Vagina (tissue), 2 donors: Measurements from ENCODE around the gene UNC80. TPM values are rescaled to one million over a fixed set of nuclear protein-coding genes. Genes with fewer than 3 reads are reported as not detected.

Experiments
- DNase-seq, 2 donors: peaks; one replicate each; pipeline ENCODE4 v3.0.0-alpha.2; 2017; ENCODE audit errors: extremely low spot score in 2 of 2
- H3K27ac ChIP-seq: fragments of 200-600 bp; sonication (generic); one replicate; pipeline ENCODE4 v1.5.1; 2019
- H3K27me3 ChIP-seq: fragments of 200-600 bp; sonication (generic); one replicate; pipeline ENCODE4 v1.5.1; 2019
- H3K36me3 ChIP-seq, 2 donors: fragments of 200-600 bp; sonication (generic); one replicate each; pipeline ENCODE4 v1.5.1; 2017 to 2019
- H3K4me1 ChIP-seq: fragments of 200-600 bp; sonication (generic); one replicate; pipeline ENCODE4 v1.5.1; 2019
- H3K4me3 ChIP-seq, 2 donors: fragments of 200-600 bp; sonication (generic); 1 replicate in 1 of 2; 2 replicates in 1 of 2; pipeline ENCODE4 v1.5.1; 2016 to 2019
- H3K9me3 ChIP-seq: fragments of 200-600 bp; sonication (generic); one replicate; pipeline ENCODE4 v1.5.1; 2019
- CTCF ChIP-seq, 3 experiments: fragments of 450-650 bp in 2 of 3; fragments of 200-600 bp in 1 of 3; sonication (generic) in 1 of 3; IDR thresholded peaks; one replicate each; pipeline ENCODE4 v1.5.1; 2017 to 2019; ENCODE audit warnings: antibody characterized with exemption in 3 of 3, mild to moderate bottlenecking in 2 of 3, moderate library complexity in 2 of 3
- POLR2A ChIP-seq, 2 donors: fragments of 450-650 bp; IDR thresholded peaks; one replicate each; pipeline ENCODE4 v1.6.1; 2017; ENCODE audit warnings: antibody characterized with exemption in 2 of 2, mild to moderate bottlenecking in 2 of 2, moderate library complexity in 2 of 2
- POLR2AphosphoS5 ChIP-seq, 2 donors: sonication (generic); formaldehyde crosslinking; IDR thresholded peaks; one replicate each; pipeline ENCODE4 v1.9.0; 2017; ENCODE audit warnings: antibody characterized with exemption in 2 of 2, mild to moderate bottlenecking in 2 of 2, low read depth in 1 of 2; ENCODE audit not compliant: insufficient read depth in 1 of 2
- intact Hi-C: fragments of 100-400 bp; cut with DNase I; formaldehyde crosslinking; loops from one replicate; pipeline ENCODE4 v1.15.1; 2023
- small RNA-seq: library from RNA; depleted of rRNA; stranded (forward); fragments of <200 nt; gene quantifications from one replicate; pipeline ENCODE3, GENCODE V24; 2016
- total RNA-seq: library from RNA; depleted of rRNA; stranded (reverse); fragments of >200 nt; gene quantifications from one replicate; pipeline ENCODE4 v1.2.3, GENCODE V29; 2016

Gene UNC80
- total RNA-seq, 1 donor from 2014 or later: 0.25 TPM

GRCh38 chr2:210046851-210047500, 275.3 kb downstream of the UNC80 start:
- intact Hi-C loops: no loop called here
- TF ChIP-seq POLR2A (IDR thresholded peaks at IDR 0.05) (no peak), POLR2AphosphoS5 (IDR thresholded peaks at IDR 0.05; ENCODE audit: insufficient read depth in 1 of 2, low read depth in 1 of 2) (no peak), CTCF (IDR thresholded peaks at IDR 0.05) (no peak)

More at GRCh38 chr2:210046851-210047500, 275.3 kb downstream of the UNC80 start:
- no peaks in the 10 kb centered on the region for H3K27me3 ChIP-seq
- no peaks in the 10 kb centered on the region for H3K9me3 ChIP-seq
- H3K4me3 ChIP-seq: no peak overlapping the region
- no peak overlapping the region for H3K27ac ChIP-seq
- no peaks in the 10 kb centered on the region for H3K4me1 ChIP-seq
- peaks cover 0 to 21% of the 10 kb centered on the region in 2 donors for H3K36me3 ChIP-seq
- DNase-seq: no peak

Small RNA genes lying within 50 kb of the gene (small RNA-seq; reads per million reads assigned to genes)
- not detected for gene RNA5SP118

Other genes with a start within 250 kb of the UNC80 start
- 73.2 TPM for gene RPE, start 230.8 kb downstream of the UNC80 start, total RNA-seq